Stimulated activated CD4-positive, alpha-beta T cell treated with anti-CD3 and anti-CD28 coated beads, TNF-alpha, amount 100 ng/mL, for 1 hour (primary cell): ENCODE results near the gene PSMD1.
"Not testable (repeated sequence)": the region's sequence is repeated elsewhere in the genome, so short reads cannot be mapped to it uniquely, and the experiment has no call there.

Experiments used
- DNase-seq, 3 donors: peaks; one replicate each; pipeline ENCODE4 v3.0.0-alpha.2; 2020; ENCODE audit warnings: low read depth in 3 of 3, low spot score in 1 of 3

The PSMD1 gene

GRCh38 chr2:231052494-231053451 lies 3.9 kb upstream of the PSMD1 start:
- DNase-seq, result peak; percentile 42 to 70 (median 63)

DNA sequence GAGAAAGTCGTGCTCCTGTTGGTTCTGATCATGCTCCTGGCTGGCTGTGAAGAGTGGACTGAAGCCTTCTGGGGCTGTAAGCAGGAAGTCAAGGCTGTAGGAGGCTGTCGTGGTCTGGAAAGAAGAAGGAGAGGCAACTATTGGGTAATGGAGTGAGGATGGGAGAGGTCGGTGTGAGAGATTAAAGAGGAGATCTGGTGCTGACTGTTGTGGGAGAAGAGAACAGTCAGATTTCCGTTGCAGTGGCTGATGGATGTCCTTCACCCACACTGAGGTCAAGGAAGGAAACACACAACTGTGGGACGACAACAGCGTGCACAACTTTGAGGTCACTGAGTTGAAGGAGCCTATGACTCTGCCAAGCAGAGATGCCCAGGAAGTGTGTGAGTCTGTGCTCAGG lies 2.8 kb upstream of the PSMD1 start:
- no peak for DNase-seq

GRCh38 chr2:231057590-231057989 lies 923 bp downstream of the PSMD1 start:
- no peak for DNase-seq

DNA sequence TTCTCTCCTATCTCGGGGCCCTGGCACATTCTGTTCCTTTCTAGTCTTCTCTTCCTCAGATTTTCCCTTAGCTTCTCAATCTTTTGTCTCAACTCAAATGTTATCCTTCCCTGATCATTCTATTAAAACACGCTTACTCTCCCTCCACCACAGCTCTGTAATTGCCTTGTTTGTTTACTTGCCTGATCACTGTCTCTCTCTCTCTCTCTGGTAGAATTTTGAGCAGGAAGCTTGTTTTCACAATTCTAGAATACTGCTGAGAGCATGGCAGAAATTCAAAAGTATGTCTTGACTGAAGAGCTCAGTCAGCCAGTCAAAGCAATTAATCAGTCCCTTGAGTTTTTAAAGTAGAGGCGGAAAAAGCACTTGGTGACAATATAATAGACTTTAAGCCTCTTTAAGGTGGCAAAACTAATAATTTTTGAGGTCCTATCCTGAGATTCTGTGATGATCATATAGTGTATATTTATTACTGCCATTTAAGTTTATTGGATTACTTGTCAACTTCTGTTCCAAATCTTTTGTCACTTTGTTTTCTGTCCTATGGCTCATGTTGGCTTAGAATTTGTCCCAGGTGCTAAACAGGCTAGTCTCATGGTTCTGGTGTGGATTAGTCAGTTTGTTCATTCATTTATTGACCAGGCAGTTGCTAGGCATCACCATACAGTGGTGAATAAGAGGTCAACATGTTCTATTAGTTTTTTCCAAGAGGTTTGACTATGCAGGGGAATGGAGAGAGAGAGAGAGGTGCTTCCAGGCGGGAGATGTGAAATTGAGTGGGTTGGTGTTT lies 2.3 kb downstream of the PSMD1 start:
- no peak for DNase-seq

- DNase-seq, result no peak
Measured at GRCh38 chr2:231059756-231060155, 3.1 kb downstream of the PSMD1 start.

GRCh38 chr2:231062776-231063175 lies 6.1 kb downstream of the PSMD1 start:
- DNase-seq, result no peak

- DNase-seq, result no peak
Measured at GRCh38 chr2:231063347-231063746, 6.7 kb downstream of the PSMD1 start.

- DNase-seq, result no peak
Measured at GRCh38 chr2:231065966-231066365, 9.3 kb downstream of the PSMD1 start.

DNA sequence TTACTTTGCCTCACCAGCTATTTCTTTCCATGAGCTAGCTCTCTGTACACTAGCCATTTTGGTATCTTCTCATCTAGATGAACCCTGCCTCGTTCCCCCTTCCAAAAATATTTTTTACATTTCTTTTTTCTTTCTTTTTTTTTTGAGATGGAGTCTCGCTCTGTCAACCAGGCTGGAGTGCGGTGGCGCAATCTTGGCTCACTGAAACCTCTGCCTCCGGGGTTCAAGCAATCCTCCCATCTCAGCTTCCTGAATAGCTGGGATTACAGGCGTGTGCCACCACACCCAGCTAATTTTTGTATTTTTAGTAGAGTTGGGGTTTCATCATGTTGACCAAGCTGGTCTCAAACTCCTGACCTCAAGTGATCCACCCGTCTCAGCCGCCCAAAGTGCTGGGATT lies 10.9 kb downstream of the PSMD1 start:
- DNase-seq, result not testable (repeated sequence)

- DNase-seq, result no peak
Measured at GRCh38 chr2:231068525-231069222, 12.0 kb downstream of the PSMD1 start.

DNA sequence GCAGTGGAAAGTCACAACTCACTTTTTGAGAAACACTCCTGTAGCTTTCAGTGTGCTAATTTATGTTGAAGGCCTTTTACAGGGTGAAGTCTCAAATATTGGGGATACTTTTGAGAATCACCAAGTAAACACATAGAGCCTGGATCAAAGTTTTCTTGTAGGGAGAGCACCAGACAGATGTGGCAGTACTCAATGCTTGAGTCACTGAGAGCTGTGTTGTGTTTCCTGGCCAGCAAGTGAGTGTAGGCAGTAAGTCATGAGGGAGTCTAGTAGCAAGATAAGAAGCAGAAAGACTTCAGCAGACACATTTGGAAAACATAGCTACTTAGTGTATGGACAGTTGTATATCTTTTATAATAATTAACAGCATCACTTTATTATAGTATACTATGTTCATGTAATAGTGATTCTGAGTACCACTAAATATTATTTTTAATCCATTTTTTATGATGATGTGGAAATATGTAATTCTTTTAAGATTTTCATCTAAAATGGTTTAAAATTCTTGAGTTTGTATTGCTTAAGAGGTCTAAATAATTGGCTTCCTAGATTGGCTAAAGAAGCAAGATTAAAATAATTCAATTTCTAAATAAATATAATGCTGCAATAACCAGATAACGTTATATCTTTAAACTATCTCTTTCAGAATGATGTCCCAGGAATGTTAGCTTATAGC lies 12.8 kb downstream of the PSMD1 start:
- DNase-seq, result no peak

- DNase-seq, result no peak
Measured at GRCh38 chr2:231084565-231084964, 27.9 kb downstream of the PSMD1 start.

DNA sequence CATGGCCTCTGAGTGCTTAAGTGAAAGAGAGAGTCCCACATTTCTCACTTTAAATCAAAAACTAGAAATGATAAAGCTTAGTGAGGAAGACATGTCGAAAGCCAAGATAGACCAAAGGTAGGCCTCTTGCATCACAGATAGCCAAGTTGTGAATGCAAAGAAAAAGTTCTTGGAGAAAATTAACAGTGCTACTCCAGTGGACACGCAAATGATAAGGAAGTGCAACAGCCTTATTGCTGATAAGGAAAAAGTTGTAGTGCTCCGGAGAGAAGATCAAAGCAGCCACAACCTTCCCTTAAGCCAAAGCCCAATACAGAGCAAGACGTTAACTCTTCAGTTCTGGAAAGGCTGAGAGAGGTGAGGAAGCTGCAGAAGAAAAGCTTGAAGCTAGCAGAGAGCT lies 32.1 kb downstream of the PSMD1 start:
- no peak for DNase-seq

- no peak for DNase-seq
Measured at GRCh38 chr2:231093933-231094332, 37.3 kb downstream of the PSMD1 start.

DNA sequence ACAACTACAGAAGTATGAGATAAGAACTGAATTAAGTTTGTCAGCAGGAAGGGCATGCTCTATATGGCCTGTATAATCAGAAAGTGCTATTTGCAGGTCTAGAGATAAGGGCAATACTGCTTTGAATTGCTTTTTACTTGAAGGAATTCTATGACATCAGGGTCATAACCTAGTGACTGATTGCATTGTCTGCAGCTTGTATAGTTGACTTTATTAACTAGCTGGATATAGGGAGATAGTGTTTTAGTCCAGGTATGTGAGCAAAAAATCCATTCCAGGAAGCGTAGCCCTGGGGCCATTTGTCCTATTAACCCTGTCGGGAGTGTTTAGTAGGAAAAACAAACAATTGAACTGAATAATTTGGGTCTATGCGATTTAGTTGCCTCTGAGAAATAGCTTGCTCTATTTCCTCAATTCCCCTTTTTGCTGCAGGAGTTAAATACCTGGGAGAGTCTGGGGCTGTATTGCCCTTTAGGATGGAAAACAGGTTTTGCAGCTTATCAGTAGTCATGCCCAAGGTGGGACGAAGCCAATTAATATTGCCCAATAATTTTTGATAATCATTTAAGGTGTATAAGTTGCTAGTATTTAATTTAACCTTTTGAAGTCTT lies 38.2 kb downstream of the PSMD1 start:
- no peak for DNase-seq

DNA sequence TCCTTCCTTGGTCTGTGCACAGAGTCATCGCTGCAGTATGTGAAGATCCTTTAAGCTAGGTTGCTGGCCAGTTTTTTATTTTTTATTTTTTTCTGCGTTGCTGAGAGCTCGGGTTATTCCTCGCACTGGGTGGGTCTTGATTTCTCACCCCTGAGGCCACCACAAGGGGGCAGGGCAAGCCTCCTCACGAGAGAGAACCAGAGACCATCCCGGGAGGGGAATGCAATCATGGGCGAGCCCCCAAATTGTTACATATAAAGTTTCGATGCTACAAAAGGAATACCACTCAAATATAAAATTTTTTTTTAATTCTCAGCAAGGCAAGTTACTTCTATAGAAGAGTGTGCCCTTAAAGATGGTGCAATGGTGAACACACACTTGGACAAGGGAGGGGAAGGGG lies 43.3 kb downstream of the PSMD1 start:
- DNase-seq, result no peak

GRCh38 chr2:231100321-231100720 lies 43.7 kb downstream of the PSMD1 start:
- DNase-seq, result not testable (repeated sequence)

GRCh38 chr2:231100990-231101389 lies 44.3 kb downstream of the PSMD1 start:
- DNase-seq, result no peak

- DNase-seq, result no peak
Measured at GRCh38 chr2:231102772-231103171, 46.1 kb downstream of the PSMD1 start.

DNA sequence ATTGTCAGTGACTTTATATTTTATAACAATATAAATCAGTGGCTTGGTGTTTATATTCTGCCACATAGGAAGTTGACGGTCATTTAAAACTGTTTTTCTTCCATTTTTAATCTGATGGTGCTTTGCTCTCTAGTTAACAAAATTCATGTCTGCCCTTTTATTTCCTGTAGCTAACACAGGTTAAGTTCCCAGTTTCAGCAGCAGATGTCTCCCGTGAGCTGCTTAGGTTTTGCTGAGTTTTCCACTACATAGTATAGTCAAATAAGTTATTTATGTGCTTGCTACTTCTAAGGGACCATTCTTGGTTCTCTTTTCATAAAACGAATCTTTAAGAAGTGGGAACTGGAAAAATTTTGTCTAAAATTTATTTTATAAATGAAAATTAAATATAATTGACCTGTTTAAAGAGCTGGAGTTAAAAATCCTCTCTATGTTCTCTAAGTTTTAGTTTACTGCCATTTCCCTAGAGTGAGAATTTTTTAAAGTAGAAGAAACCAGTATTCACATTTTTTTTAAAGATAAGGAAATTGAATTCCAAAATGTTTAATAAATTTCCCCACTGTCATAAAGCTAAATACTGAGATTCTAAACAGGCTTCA lies 47.5 kb downstream of the PSMD1 start:
- DNase-seq, result peak; percentile 6 to 22 (median 19)
